Epithelial cell of prostate (primary cell): ENCODE measurements around the gene MYO3B.
"Not testable (repeated sequence)": the region's sequence is repeated elsewhere in the genome, so short reads cannot be mapped to it uniquely, and the experiment has no call there.

Source experiments
- DNase-seq: peaks from one replicate; pipeline ENCODE4 v3.0.0-alpha.2; 2011; ENCODE audit warnings: low read depth, low spot score
- H3K27ac ChIP-seq: fragments of 450-650 bp; 2 replicates; pipeline ENCODE4 v1.5.1; 2017; ENCODE audit warnings: mild to moderate bottlenecking

Gene MYO3B

GRCh38 chr2:170454471-170455372 is 276.8 kb downstream of the MYO3B start:
- H3K27ac ChIP-seq = peak overlapping the region; percentile 44
- DNase-seq = no peak

GRCh38 chr2:170455617-170456426 is 277.9 kb downstream of the MYO3B start:
- no peak for DNase-seq
- H3K27ac ChIP-seq = peak overlapping the region; percentile 44

- H3K27ac ChIP-seq = no peak overlapping the region
- no peak for DNase-seq
Observed at GRCh38 chr2:170456914-170457313, 279.0 kb downstream of the MYO3B start.

GRCh38 chr2:170457742-170458141 is 279.8 kb downstream of the MYO3B start:
- DNase-seq = no peak
- H3K27ac ChIP-seq = no peak overlapping the region

GRCh38 chr2:170461889-170462288 is 283.9 kb downstream of the MYO3B start:
- no peak for DNase-seq
- H3K27ac ChIP-seq = no peak overlapping the region

GRCh38 chr2:170462433-170463205 is 284.7 kb downstream of the MYO3B start:
- H3K27ac ChIP-seq = no peak overlapping the region
- DNase-seq = no peak

GRCh38 chr2:170463206-170463537 is 285.2 kb downstream of the MYO3B start:
- H3K27ac ChIP-seq = no peak overlapping the region
- no peak for DNase-seq

- no peak overlapping the region for H3K27ac ChIP-seq
- DNase-seq = no peak
Observed at GRCh38 chr2:170464268-170464667, 286.3 kb downstream of the MYO3B start.

GRCh38 chr2:170465241-170465640 is 287.3 kb downstream of the MYO3B start:
- H3K27ac ChIP-seq = no peak overlapping the region
- no peak for DNase-seq

GRCh38 chr2:170466632-170467031 is 288.7 kb downstream of the MYO3B start:
- H3K27ac ChIP-seq = no peak overlapping the region
- DNase-seq = no peak

- no peak overlapping the region for H3K27ac ChIP-seq
- no peak for DNase-seq
Observed at GRCh38 chr2:170467568-170468422, 289.8 kb downstream of the MYO3B start.

GRCh38 chr2:170468557-170468956 is 290.6 kb downstream of the MYO3B start:
- no peak for DNase-seq
- no peak overlapping the region for H3K27ac ChIP-seq

GRCh38 chr2:170472498-170472897 is 294.6 kb downstream of the MYO3B start:
- H3K27ac ChIP-seq, DNase-seq: not testable (repeated sequence)

GRCh38 chr2:170475878-170476277 is 297.9 kb downstream of the MYO3B start:
- no peak overlapping the region for H3K27ac ChIP-seq
- no peak for DNase-seq

- DNase-seq = no peak
- H3K27ac ChIP-seq = no peak overlapping the region
Observed at GRCh38 chr2:170477630-170478029, 299.7 kb downstream of the MYO3B start.

GRCh38 chr2:170481201-170481600 is 303.3 kb downstream of the MYO3B start:
- no peak overlapping the region for H3K27ac ChIP-seq
- DNase-seq = no peak

GRCh38 chr2:170484552-170484951 is 306.6 kb downstream of the MYO3B start:
- no peak for DNase-seq
- no peak overlapping the region for H3K27ac ChIP-seq

- DNase-seq = no peak
- H3K27ac ChIP-seq = no peak overlapping the region
Observed at GRCh38 chr2:170485254-170486026, 307.5 kb downstream of the MYO3B start.

GRCh38 chr2:170486730-170487129 is 308.8 kb downstream of the MYO3B start:
- H3K27ac ChIP-seq = no peak overlapping the region
- DNase-seq = no peak
